GM10266 (cell line): ENCODE results near the gene REM2.

Experiments
- DNase-seq: peaks from one replicate; pipeline ENCODE4 v3.0.0; 2012; ENCODE audit errors: extremely low spot score
- TF ChIP-seq, protein P1 (sequence below): IDR thresholded peaks from 2 replicates; pipeline ENCODE4 v1.5.1; 2012; ENCODE audit warnings: mild to moderate bottlenecking, low read depth; ENCODE audit not compliant: control insufficient read depth, insufficient read depth; ENCODE audit errors: missing control alignments

The REM2 gene

GRCh38 chr14:22861651-22862050 lies 21.4 kb upstream of the REM2 start:
- DNase-seq: no peak
- TF ChIP-seq, protein P1, sequence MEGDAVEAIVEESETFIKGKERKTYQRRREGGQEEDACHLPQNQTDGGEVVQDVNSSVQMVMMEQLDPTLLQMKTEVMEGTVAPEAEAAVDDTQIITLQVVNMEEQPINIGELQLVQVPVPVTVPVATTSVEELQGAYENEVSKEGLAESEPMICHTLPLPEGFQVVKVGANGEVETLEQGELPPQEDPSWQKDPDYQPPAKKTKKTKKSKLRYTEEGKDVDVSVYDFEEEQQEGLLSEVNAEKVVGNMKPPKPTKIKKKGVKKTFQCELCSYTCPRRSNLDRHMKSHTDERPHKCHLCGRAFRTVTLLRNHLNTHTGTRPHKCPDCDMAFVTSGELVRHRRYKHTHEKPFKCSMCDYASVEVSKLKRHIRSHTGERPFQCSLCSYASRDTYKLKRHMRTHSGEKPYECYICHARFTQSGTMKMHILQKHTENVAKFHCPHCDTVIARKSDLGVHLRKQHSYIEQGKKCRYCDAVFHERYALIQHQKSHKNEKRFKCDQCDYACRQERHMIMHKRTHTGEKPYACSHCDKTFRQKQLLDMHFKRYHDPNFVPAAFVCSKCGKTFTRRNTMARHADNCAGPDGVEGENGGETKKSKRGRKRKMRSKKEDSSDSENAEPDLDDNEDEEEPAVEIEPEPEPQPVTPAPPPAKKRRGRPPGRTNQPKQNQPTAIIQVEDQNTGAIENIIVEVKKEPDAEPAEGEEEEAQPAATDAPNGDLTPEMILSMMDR: no peak

GRCh38 chr14:22864979-22865378 lies 18.0 kb upstream of the REM2 start:
- DNase-seq: no peak
- TF ChIP-seq, protein P1: no peak

- TF ChIP-seq, protein P1: peak; percentile 22
- DNase-seq: no peak
Observed at GRCh38 chr14:22865424-22866405, 17.3 kb upstream of the REM2 start.

GRCh38 chr14:22866874-22867273 lies 16.1 kb upstream of the REM2 start:
- TF ChIP-seq, protein P1: no peak
- no peak for DNase-seq

DNA sequence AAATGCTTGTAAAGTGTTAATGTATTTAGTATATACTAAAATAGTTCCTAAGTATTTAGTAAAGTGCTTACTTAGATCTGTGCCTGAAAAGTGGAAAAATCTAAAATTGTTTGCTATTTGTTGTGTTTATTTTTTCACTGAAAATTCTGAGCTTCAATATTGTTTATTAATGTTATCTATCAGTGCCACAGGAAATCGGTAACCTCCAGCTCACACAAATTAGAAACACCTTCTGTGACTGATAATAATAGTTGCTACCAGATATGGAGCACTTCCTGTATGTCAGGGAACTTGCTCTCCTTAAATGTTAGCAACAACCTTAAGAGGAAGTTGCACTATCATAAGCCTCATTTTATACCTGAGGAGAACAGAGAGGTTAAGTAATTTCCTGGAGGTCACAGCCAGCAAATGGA lies 12.2 kb upstream of the REM2 start:
- TF ChIP-seq, protein P1: no peak
- DNase-seq: no peak

DNA sequence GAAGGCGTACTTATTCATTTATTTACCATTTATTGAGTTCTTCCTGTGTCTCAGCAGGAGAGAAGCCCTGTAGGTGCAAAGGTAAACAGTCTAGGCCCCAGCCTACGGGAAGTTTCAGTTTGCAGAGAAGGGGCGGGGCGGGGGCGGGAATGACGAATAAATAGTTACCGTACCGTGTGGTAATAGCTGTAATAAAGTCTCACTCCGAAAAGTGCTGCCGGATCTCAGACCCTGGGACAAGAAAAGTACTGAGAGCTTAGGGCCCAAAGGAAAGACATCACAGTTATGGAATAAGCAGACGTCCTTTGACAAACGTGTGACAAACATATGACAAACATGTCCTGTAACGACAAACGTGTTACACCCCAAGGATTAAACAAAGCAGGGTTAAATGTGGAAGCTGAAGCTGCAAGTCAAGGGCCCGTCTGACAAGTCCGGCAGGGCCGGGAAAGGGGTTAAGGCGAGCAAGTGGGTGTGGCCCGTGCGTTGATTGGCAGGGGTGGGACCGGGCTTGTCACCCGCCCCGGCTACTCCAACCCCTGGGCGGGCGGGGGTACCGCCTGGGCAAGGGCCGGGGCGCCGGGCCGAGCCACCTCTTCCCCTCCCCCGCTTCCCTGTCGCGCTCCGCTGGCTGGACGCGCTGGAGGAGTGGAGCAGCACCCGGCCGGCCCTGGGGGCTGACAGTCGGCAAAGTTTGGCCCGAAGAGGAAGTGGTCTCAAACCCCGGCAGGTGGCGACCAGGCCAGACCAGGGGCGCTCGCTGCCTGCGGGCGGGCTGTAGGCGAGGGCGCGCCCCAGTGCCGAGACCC lies 11.6 kb upstream of the REM2 start, which contains the start of gene LRP10:
Gene LRP10 (plus strand): TSS at position 517 of the 809 bp plus-strand sequence. CDS start 564 bp downstream, outside the sequence.
- peak; percentile 88 for DNase-seq
- TF ChIP-seq, protein P1: peak; percentile 4
